ENCODE measurements around the gene SH2D1A. TPM values are rescaled to one million over a fixed set of nuclear protein-coding genes. Genes with fewer than 3 reads are reported as not detected.
A peak's percentile ranks its signal among the peaks of the same experiment; 100 is the strongest.
"Not testable (repeated sequence)": the region's sequence is repeated elsewhere in the genome, so short reads cannot be mapped to it uniquely, and the experiment has no call there.

SH2D1A gene
- not detected in 2 replicates for total RNA-seq

DNA sequence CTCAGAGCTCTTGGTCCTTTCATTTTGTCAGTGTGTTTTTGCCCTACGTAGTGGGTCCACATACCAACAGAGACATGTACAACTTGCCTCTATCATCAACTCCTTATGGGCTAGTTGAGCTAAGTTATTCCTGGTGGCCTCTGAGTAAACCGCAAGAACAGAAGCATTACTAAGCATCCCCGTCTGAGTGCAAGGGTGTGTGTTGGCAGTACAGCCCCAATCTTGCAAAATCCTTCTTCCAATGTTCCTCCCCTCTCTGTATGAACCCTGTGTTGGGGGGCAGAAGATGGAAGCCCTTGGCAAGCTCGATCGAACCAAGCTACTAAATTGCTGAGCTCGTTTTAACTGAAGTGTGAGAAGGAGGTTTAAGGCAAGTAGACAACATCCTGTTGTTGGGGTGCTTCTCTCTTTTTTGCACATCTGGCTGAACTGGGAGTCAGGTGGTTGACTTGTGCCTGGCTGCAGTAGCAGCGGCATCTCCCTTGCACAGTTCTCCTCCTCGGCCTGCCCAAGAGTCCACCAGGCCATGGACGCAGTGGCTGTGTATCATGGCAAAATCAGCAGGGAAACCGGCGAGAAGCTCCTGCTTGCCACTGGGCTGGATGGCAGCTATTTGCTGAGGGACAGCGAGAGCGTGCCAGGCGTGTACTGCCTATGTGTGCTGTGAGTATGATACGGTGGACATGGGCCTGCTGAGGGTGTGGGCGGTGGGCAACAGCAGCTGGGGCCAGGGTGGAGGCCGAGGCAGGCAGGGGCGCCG lies at the start of gene SH2D1A:
TSS of gene SH2D1A (plus strand) at position 447 of the 760 bp plus-strand sequence. CDS start at position 527, 80 bp downstream.
- no peak for DNase-seq (ENCODE audit: low read depth in 2 of 2)

GRCh38 chrX:124299323-124299722 lies 47.0 kb upstream of the SH2D1A start:
- DNase-seq (ENCODE audit: low read depth in 2 of 2), result not testable (repeated sequence)

DNA sequence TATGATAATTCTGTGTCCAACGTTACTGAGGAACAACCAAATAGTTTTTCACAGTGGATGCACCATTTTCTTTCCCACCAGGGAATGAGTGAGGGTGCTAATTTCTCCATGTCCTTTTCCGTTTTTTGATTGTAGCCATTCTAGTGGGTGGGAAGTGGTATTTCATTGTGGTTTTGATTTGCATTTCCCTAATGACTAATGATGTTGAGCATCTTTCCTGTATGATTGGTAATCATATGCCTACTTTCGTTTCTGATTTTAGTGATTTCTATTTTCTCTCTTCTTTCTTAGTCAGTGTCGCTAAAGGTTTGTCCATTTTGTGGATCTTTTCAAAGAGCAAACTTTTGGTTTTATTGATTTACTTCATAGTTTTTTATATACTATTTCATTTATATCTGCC lies 46.0 kb upstream of the SH2D1A start:
- DNase-seq (ENCODE audit: low read depth in 2 of 2), result no peak

DNA sequence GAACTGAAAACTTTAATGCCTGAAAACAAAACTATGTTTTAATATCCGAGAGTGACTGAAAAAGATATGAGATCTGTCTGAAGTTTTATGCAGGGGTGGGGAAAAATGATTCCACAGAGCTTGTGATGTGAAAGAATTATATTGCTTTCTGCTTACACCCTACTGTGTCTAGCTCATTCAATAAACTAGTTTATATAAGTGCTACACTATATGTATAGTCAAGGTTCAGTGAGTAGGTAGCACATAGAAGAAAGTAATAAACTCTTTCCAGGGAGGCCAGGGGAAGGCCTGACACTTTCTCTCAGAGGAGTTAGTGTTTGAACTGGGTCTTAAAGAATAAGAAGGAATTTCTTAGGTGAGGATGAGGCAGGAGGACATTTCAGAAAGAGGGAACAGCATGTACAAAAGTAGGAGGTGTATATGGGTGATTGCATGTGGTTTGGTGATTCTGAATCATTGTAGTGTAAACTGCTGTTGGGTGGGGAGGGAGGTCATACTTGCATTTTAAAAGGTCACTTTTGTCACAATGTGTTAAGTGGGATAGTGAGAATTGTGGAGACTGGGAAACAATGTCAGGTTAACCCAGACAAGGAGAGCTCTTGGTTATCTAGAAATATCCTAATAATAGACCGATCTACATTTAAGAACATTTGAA lies 39.0 kb upstream of the SH2D1A start:
- no peak for DNase-seq (ENCODE audit: low read depth in 2 of 2)

GRCh38 chrX:124325732-124326131 lies 20.6 kb upstream of the SH2D1A start:
- no peak for DNase-seq (ENCODE audit: low read depth in 2 of 2)

DNA sequence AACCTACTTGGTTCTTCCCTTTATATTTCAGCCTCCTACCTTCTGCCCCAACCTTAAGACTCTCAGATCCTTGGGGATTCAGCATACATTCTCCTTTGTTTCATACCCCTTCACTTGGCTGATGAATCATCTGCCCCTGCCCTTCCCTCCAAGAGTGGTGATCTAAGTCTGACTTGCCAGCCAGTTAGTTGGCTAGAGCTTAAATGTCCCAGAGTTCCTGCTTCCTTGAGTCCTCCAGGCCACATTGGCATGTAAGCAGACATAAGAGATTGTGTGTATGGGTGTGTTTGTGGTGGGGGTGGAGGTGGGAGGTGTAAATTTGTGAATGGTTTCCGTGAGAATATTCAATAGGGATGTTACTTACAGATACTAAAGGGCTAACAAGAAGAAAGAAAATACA lies 17.6 kb upstream of the SH2D1A start:
- DNase-seq (ENCODE audit: low read depth in 2 of 2), result peak in 1 of 2 donors; percentile 2

DNA sequence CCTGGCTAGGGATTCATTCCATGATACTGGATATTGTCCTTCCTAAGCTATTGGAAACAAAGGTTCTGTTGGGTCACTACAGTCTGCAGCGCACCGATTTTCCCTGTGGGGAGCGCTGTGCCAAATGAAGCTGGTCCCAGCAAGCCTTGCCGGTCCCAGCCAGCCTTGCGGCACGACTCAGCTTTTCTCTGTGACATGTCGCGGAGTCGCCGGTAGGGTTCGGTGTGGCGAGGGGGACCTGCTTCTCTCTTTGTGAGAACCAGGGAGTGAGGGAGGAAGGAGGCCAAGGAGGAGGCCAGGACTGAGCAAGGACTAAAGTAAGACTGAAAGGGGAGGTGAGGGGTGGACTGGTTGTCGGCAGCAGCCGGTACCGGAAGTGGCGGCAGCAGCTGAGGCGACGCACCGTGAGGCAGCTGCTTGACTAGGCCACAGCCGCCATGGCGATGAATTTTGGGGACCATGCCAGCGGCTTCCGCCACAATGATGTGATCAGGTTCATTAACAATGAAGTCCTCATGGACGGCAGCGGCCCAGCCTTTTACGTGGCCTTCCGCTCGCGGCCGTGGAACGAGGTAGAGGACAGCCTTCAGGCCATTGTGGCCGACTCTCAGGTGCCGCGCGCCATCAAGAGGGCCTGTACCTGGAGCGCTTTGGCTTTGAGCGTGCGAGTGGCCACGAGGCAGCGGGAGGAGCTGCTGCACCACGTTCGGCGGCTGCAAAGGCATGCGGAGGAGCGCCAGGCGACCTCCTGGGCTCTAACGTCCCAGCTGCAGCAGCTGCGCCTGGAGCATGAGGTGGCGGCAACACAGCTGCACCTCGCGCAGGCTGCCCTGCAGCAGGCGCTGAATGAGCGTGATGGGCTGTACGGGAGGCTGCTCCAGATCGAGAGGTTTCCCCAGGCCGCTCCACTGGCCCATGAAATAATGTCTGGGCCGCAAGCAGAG lies 13.6 kb upstream of the SH2D1A start, which contains the start of gene TEX13D:
TSS of gene TEX13D (plus strand) at position 180 of the 944 bp plus-strand sequence. CDS start at position 438, 258 bp downstream.
- DNase-seq (ENCODE audit: low read depth in 2 of 2), result no peak

DNA sequence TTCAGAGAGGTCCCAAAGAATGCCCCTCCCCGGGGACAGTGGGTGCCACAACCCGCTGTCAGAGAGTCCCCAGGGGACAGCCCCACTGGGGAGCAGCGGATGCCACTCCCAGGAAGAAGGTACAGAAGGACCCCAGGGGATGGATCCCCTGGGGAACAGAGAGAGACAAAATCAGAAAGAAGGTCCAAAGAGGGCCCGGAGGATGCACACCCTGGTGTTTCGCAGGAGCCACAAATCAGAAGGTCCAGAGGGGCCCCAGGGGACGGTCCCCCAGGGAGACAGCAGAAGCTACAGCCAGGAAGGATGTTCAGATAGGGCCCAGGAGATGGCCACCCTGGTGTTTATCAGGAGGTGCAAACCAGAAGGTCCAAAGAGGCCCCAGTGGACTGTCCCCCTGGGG lies 12.5 kb upstream of the SH2D1A start:
- DNase-seq (ENCODE audit: low read depth in 2 of 2), result no peak

DNA sequence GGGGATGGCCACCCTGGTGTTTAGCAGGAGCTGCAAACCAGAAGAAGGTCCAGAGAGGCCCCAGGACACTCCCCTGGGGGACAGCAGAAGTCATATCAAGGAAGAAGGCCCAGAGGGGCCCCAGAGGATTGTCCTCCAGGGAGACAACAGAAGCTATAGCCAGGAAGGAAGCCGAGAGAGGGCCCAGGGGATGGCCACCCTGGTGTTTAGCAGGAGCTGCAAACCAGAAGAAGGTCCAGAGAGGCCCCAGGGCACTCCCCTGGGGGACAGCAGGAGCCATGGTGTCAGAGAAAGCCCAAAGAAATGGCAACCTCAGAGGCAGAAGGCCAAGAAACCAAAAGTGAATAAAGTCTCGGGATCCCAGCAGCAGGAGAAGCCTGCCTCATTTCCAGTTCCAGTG lies 11.8 kb upstream of the SH2D1A start:
- not testable (repeated sequence) for DNase-seq (ENCODE audit: low read depth in 2 of 2)

DNA sequence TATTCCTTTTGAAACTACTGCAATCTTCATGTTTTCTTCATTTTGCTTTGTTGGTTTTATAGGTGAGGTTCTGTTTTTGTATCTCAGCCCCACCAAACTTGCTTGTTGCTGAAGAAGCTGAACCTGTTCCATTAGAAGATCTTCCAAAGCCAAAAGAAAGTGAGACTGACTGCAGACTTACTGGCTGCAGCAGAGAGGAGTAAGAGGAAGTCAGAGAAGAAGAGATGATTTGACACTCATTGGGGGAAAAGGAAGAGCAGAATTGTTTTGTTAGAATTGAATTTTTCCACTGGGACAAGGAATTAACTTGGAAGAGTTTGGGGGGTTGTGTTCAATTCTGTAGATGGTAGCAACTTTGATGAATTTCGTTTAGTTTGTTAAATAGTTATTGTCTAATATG lies 10.8 kb upstream of the SH2D1A start:
- DNase-seq (ENCODE audit: low read depth in 2 of 2), result no peak

GRCh38 chrX:124337916-124338315 lies 8.4 kb upstream of the SH2D1A start:
- no peak for DNase-seq (ENCODE audit: low read depth in 2 of 2)

GRCh38 chrX:124338733-124339514 lies 7.4 kb upstream of the SH2D1A start:
- DNase-seq (ENCODE audit: low read depth in 2 of 2), result no peak

- no peak for DNase-seq (ENCODE audit: low read depth in 2 of 2)
Measured at GRCh38 chrX:124341396-124342132, 4.8 kb upstream of the SH2D1A start.

- no peak for DNase-seq (ENCODE audit: low read depth in 2 of 2)
Measured at GRCh38 chrX:124342174-124342867, 4.0 kb upstream of the SH2D1A start.

DNA sequence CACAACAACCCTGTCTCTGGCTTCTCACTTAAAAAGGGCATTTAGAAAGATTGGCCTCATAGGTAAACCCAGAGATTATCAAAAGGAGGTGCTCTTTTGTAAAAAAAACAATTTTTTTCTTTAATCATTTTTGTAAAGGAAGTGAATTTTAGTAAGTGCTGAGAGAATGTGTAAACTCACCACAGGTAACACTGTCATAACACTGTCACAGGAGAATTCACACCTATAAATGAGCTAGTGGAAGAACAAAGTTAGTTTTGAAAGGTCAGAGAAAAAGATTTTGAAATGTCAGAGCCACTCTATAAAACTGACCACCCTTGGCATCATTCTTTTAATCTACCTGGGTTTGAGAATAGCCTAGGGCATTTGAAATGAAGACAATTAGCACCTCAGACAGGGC lies 3.3 kb upstream of the SH2D1A start:
- no peak for DNase-seq (ENCODE audit: low read depth in 2 of 2)

DNA sequence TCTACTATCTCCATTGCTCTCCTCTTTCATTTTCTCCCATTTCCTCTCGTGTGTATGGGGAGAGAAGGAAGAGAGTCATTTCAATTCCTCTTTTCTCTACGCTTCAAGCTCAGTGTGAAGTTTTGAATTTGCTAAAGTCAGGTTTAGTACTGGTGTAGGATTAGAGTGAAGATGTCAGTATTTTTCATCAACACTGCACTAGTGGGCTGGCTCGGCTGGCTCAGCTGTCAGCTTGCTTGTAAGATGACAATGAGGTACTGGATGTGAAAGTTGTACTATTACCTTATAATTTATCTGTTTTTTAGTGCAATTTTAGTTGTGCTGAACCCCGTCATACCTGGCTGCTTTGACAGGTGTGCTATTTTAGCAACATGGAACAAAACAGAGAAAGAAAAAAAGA lies 2.1 kb upstream of the SH2D1A start:
- no peak for DNase-seq (ENCODE audit: low read depth in 2 of 2)

- DNase-seq (ENCODE audit: low read depth in 2 of 2), result no peak
Measured at GRCh38 chrX:124346877-124347241, 496 bp downstream of the SH2D1A start.

DNA sequence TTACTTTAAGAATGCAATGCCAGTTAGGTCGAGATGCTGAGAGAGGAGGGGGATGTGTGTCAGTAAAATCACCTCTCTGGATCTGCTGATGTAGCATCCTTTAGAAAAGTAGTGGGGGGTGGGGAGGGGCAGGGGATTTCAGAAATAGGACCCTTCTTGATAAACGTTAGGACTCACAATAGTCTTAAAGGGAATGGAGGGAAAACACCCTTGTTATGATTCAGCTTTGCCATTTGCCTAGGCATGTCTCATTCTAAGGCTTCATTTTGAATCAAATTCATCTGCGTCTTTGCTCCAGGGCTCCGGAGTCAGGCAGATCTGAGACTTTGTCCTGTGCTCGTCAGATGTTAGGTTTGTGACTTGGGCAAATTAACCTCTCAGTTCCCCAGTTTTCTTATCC lies 879 bp downstream of the SH2D1A start:
- no peak for DNase-seq (ENCODE audit: low read depth in 2 of 2)

DNA sequence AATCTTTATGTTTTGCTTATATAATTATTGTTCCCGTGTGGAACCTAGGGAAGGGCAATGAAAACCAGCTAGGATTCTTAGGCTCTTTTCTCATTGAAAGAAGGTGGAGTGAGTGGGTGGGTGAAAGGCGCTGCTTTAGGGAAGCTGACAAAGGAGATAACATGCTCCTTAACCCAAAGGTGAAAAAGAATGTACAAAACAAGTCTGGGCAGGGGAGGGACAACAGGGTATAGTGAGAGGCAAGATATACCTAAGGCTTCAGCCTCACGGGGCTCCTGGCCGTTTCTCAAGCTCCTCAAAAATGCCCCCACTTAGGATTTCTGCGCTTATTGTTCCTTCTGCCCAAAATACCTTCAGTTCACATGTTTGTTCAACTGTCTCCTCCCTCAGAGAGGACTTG lies 1.8 kb downstream of the SH2D1A start:
- no peak for DNase-seq (ENCODE audit: low read depth in 2 of 2)

Data from lung microvascular endothelial cell (primary cell).